Activated T-cell treated with anti-CD3 and anti-CD28 coated beads, Interleukin-2, amount 50 U/mL, for 72 hours (primary cell): ENCODE measurements around the gene EXOC2. TPM values are rescaled to one million over a fixed set of nuclear protein-coding genes. Genes with fewer than 3 reads are reported as not detected.

Source experiments
- ATAC-seq, 2 donors: fragments of 150-1000 bp; cut with Tn5 transposase; replicated peaks in 1 of 2; 2 replicates each; pipeline ENCODE4 v1.10.0; 2021; ENCODE audit warnings: moderate library complexity in 2 of 2, mild to moderate bottlenecking in 1 of 2
- DNase-seq, 2 donors: peaks; one replicate each; pipeline ENCODE4 v3.0.0; 2021 to 2022; ENCODE audit warnings: mixed read lengths in 1 of 2
- H3K27ac Mint-ChIP-seq: one replicate; pipeline ENCODE4 v1.8.0; 2022; ENCODE audit warnings: mild to moderate bottlenecking, moderate library complexity, mixed read lengths
- H3K27me3 Mint-ChIP-seq: one replicate; pipeline ENCODE4 v1.8.0; 2022; ENCODE audit warnings: low read depth, mixed read lengths
- H3K36me3 Mint-ChIP-seq, 2 donors: one replicate each; pipeline ENCODE4 v1.8.0; 2022; ENCODE audit warnings: mixed read lengths in 2 of 2, mild to moderate bottlenecking in 1 of 2; ENCODE audit not compliant: insufficient read depth in 2 of 2
- H3K4me1 Mint-ChIP-seq: one replicate; pipeline ENCODE4 v1.8.0; 2022; ENCODE audit warnings: low read depth, mixed read lengths
- H3K4me3 Mint-ChIP-seq, 2 donors: one replicate each; pipeline ENCODE4 v1.8.0; 2022; ENCODE audit warnings: mild to moderate bottlenecking in 2 of 2, mixed read lengths in 2 of 2, moderate library complexity in 2 of 2
- H3K9me3 Mint-ChIP-seq, 2 donors: one replicate each; pipeline ENCODE4 v1.8.0; 2022; ENCODE audit warnings: mixed read lengths in 2 of 2
- total RNA-seq, 2 donors: library from RNA; stranded (reverse); gene quantifications; one replicate each; pipeline ENCODE4 v1.2.3, GENCODE V29; 2022

The EXOC2 gene
- total RNA-seq, 2 donors from 2014 or later = 42.2 to 46.1 TPM

- H3K4me3 Mint-ChIP-seq = no peak overlapping the region
- DNase-seq (no peak), ATAC-seq (no peak)
- no peaks in the 10 kb centered on the region for H3K27me3 Mint-ChIP-seq
- H3K9me3 Mint-ChIP-seq = no peaks in the 10 kb centered on the region
- H3K36me3 Mint-ChIP-seq = peaks cover 4 to 11% of the 10 kb centered on the region in 2 donors
- peak overlapping the region; percentile 59 for H3K27ac Mint-ChIP-seq
- H3K4me1 Mint-ChIP-seq = peaks cover 48% of the 10 kb centered on the region
Measured at GRCh38 chr6:658244-658643, 34.7 kb downstream of the EXOC2 start.

DNA sequence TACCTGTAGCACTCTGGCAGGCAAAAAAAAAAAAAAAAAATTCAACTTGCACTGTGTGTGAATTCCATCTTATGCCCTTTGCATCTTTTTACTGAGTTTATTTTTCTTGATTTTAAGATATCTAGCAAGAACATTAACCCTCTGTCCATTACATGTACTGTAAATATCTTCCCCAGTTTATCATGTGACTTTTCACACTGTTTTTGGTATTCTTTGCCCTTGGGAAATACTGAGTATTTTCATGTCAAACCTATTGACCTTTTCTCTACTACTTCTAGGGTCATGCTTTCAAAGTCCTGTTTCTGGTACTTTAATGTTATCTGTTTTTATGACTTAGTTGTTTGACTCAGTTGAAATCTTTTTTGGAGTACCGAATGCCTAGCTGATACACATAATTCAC, 35.2 kb downstream of the EXOC2 start:
- no peaks in the 10 kb centered on the region for H3K27me3 Mint-ChIP-seq
- peaks cover 48% of the 10 kb centered on the region for H3K4me1 Mint-ChIP-seq
- no peak overlapping the region for H3K4me3 Mint-ChIP-seq
- no peak for ATAC-seq
- peaks cover 4 to 11% of the 10 kb centered on the region in 2 donors for H3K36me3 Mint-ChIP-seq
- no peaks in the 10 kb centered on the region for H3K9me3 Mint-ChIP-seq
- H3K27ac Mint-ChIP-seq = no peak overlapping the region
- DNase-seq = no peak

GRCh38 chr6:656460-657252, 36.3 kb downstream of the EXOC2 start, which contains the start of gene HUS1B:
Gene HUS1B (minus strand): TSS chr6:657100. CDS start chr6:656944, 156 bp downstream.
- H3K4me3 Mint-ChIP-seq = no peak within 1 kb of the TSS
- H3K9me3 Mint-ChIP-seq = no peaks in the 10 kb centered on the region
- H3K27me3 Mint-ChIP-seq = no peaks in the 10 kb centered on the region
- H3K4me1 Mint-ChIP-seq = peaks cover 38% of the 10 kb centered on the region
- DNase-seq (no peak), ATAC-seq (no peak)
- H3K27ac Mint-ChIP-seq = no peak within 1 kb of the TSS
- peaks cover 4 to 11% of the 10 kb centered on the region in 2 donors for H3K36me3 Mint-ChIP-seq

DNA sequence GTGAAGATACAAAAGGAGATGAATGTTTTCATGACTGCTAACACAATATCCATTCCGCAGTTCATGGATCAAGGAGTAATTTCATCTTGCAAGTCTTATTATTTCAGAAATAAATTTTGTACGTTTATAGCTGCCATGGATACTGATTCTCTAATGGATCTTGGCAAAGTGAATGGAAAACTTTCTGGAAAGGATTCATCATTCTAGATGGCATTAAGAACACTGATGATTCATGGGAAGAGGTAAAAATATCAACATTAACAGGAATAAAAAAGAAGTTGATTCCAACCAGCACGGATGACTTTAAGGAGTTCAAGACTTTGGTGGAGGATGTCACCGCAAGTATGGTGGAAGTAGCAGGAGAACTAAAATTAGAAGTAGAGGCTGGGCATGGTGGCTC, 38.8 kb downstream of the EXOC2 start:
- Mint-ChIP-seq H3K36me3 (peaks cover 4 to 11% of the 10 kb centered on the region in 2 donors), H3K27me3 (no peaks in the 10 kb centered on the region), H3K4me3 (no peak overlapping the region), H3K27ac (no peak overlapping the region), H3K9me3 (no peaks in the 10 kb centered on the region), H3K4me1 (peaks cover 16% of the 10 kb centered on the region)
- ATAC-seq (no peak), DNase-seq (no peak)

DNA sequence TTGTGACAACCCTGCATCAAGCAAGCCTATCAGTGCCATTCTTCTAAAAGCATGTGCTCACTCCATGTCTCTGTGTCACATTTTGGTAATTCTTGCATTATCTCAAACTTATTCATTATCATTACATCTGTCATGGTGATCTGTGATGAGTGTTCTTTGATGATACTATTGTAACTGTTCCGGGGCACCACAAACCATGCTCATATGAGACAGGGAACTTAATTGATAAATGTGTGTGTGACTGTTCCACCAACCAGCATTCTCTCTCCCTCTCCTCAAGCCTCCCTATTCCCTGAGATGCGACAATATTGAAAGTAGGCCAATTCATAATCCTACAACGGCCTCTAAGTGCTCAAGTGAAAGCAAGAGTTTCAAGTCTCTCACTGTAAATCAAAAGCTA, 40.1 kb downstream of the EXOC2 start:
- H3K27me3 Mint-ChIP-seq = no peaks in the 10 kb centered on the region
- ATAC-seq = peak; percentile 32 to 83
- no peak overlapping the region for H3K27ac Mint-ChIP-seq

GRCh38 chr6:650098-650497, 42.8 kb downstream of the EXOC2 start:
- H3K9me3 Mint-ChIP-seq = no peaks in the 10 kb centered on the region
- ATAC-seq (no peak), DNase-seq (no peak)
- no peak overlapping the region for H3K4me3 Mint-ChIP-seq
- peaks cover 2 to 3% of the 10 kb centered on the region in 2 donors for H3K36me3 Mint-ChIP-seq
- H3K4me1 Mint-ChIP-seq = peaks cover 30% of the 10 kb centered on the region
- no peak overlapping the region for H3K27ac Mint-ChIP-seq
- no peaks in the 10 kb centered on the region for H3K27me3 Mint-ChIP-seq

More for the DNA sequence above, 40.1 kb downstream of the EXOC2 start:
- H3K36me3 Mint-ChIP-seq = peaks cover 4 to 10% of the 10 kb centered on the region in 2 donors
- peak overlapping the region in 1 of 2 donors; percentile 14 for H3K4me3 Mint-ChIP-seq
- peaks cover 13% of the 10 kb centered on the region for H3K4me1 Mint-ChIP-seq
- H3K9me3 Mint-ChIP-seq = no peaks in the 10 kb centered on the region
- DNase-seq = no peak

DNA sequence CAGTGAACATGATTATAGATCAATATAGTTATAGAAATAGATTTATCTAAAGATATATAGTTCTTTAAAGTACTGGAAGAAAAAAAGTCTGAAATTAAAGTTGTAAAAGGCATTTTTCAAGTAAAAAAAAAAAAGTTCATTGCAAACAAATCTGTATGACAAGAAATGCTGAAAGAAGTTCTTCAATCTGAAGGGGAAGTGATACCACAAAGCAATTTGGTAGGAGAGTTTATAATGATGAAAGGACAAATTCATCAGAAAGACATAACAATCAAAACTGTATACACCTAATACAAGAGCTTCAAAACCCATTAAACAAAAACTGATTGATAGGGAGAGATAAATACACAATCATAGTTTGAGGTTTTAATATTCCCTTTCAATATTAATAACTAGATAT, 50.1 kb downstream of the EXOC2 start:
- Mint-ChIP-seq H3K9me3 (no peaks in the 10 kb centered on the region), H3K27ac (no peak overlapping the region), H3K4me3 (no peak overlapping the region), H3K4me1 (peaks cover 22% of the 10 kb centered on the region), H3K27me3 (no peaks in the 10 kb centered on the region), H3K36me3 (no peaks in the 10 kb centered on the region)
- no peak for ATAC-seq
- DNase-seq = no peak

DNA sequence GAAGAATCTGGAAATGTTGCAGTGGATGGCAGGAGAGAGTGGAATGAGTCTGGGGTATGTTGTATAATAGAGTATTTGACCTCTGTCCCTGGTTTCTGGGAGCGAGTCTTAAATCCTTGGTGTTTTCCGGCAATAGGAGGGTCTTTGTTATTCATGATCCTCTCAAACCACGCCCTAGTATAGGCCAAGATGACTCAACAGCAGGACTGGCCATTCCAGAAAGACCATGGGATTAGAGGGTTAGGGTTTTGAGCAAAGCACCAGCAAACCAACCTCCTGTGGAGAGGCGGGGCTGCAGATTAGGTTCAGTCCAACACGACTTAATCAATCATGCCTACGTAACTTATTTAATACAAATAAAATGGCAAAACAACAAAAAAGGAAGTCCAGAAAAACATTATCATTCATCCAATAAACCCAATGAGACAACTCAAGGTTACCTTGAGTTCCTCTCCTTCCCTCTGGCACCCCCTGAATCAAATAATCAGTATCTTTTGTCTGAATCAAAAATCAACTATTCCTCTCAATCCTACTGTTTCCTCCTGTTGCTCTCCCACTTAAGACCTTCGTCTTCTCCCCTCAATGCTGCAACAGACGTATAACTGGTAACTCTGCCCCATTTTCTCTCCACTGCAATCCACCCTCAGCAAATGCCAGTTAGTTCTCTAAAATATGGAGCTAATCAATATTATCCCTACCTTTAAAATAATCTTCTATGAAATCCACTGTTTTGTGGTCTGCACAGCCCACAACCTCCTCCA, 51.5 kb downstream of the EXOC2 start:
- H3K9me3 Mint-ChIP-seq = no peaks in the 10 kb centered on the region
- H3K36me3 Mint-ChIP-seq = peaks cover 3 to 4% of the 10 kb centered on the region in 2 donors
- H3K4me1 Mint-ChIP-seq = peaks cover 26% of the 10 kb centered on the region
- DNase-seq (no peak), ATAC-seq (no peak)
- H3K27me3 Mint-ChIP-seq = no peaks in the 10 kb centered on the region
- H3K27ac Mint-ChIP-seq = no peak overlapping the region
- no peak overlapping the region for H3K4me3 Mint-ChIP-seq

- DNase-seq (peak; percentile 15 to 55), ATAC-seq (peak; percentile 95 to 96)
- Mint-ChIP-seq H3K27ac (no peak overlapping the region), H3K4me3 (peak overlapping the region in 1 of 2 donors; percentile 2), H3K4me1 (peaks cover 31% of the 10 kb centered on the region), H3K9me3 (no peaks in the 10 kb centered on the region), H3K36me3 (peaks cover 3 to 7% of the 10 kb centered on the region in 2 donors), H3K27me3 (no peaks in the 10 kb centered on the region)
Measured at GRCh38 chr6:636488-636887, 56.5 kb downstream of the EXOC2 start.

GRCh38 chr6:635233-635632, 57.7 kb downstream of the EXOC2 start:
- H3K4me3 Mint-ChIP-seq = no peak overlapping the region
- ATAC-seq = no peak
- H3K4me1 Mint-ChIP-seq = peaks cover 31% of the 10 kb centered on the region
- H3K27ac Mint-ChIP-seq = no peak overlapping the region
- H3K36me3 Mint-ChIP-seq = peaks cover 3 to 7% of the 10 kb centered on the region in 2 donors
- DNase-seq = no peak
- H3K27me3 Mint-ChIP-seq = no peaks in the 10 kb centered on the region
- H3K9me3 Mint-ChIP-seq = no peaks in the 10 kb centered on the region

- DNase-seq (no peak), ATAC-seq (peak in 1 of 2 donors; percentile 59)
- Mint-ChIP-seq H3K9me3 (no peaks in the 10 kb centered on the region), H3K4me1 (peaks cover 42% of the 10 kb centered on the region), H3K4me3 (no peak overlapping the region), H3K27me3 (no peaks in the 10 kb centered on the region), H3K36me3 (peaks cover 3 to 7% of the 10 kb centered on the region in 2 donors), H3K27ac (peak overlapping the region; percentile 40)
Measured at GRCh38 chr6:633611-634010, 59.3 kb downstream of the EXOC2 start.

- no peaks in the 10 kb centered on the region for H3K9me3 Mint-ChIP-seq
- DNase-seq (no peak), ATAC-seq (no peak)
- H3K36me3 Mint-ChIP-seq = peaks cover 0 to 3% of the 10 kb centered on the region in 2 donors
- peak overlapping the region; percentile 63 for H3K27ac Mint-ChIP-seq
- peak overlapping the region in 1 of 2 donors; percentile 13 for H3K4me3 Mint-ChIP-seq
- peaks cover 29% of the 10 kb centered on the region for H3K4me1 Mint-ChIP-seq
- H3K27me3 Mint-ChIP-seq = no peaks in the 10 kb centered on the region
Measured at GRCh38 chr6:628766-629165, 64.2 kb downstream of the EXOC2 start.

DNA sequence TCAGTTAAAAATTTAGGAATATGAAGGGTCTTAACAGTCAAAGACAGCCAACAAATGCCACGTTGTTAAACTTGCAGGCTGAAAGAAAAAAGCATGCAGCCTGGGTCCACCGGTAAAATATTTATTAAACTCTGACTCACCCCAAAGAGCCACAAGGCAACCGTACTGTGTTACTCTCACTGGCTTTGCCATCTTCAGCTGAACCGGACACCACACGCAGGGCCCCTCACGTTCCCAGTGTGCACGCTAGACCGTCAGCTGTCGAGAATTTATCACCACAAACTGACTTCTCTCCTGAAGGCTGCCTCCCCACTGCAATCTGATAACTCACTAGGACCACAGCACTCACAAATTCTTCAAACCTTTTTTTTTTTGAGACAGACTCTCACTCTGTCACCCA, 66.7 kb downstream of the EXOC2 start:
- DNase-seq (no peak), ATAC-seq (no peak)
- Mint-ChIP-seq H3K27ac (no peak overlapping the region), H3K36me3 (peaks cover 0 to 3% of the 10 kb centered on the region in 2 donors), H3K4me1 (peaks cover 19% of the 10 kb centered on the region), H3K27me3 (no peaks in the 10 kb centered on the region), H3K4me3 (no peak overlapping the region), H3K9me3 (no peaks in the 10 kb centered on the region)
